Mucosa of rectum (tissue), 2 donors: ENCODE results near the gene TRIP6.
"Not testable (repeated sequence)": the region's sequence is repeated elsewhere in the genome, so short reads cannot be mapped to it uniquely, and the experiment has no call there.

Source experiments
- H3K27ac ChIP-seq, 2 donors: one replicate each; pipeline ENCODE4 v1.7.0; 2013; ENCODE audit warnings: inconsistent platforms in 2 of 2, low read depth in 2 of 2, low read length in 2 of 2
- H3K27me3 ChIP-seq, 2 donors: one replicate each; pipeline ENCODE4 v1.7.0; 2013; ENCODE audit warnings: low read length in 2 of 2; ENCODE audit not compliant: control insufficient read depth in 2 of 2, insufficient read depth in 2 of 2
- H3K36me3 ChIP-seq, 2 donors: one replicate each; pipeline ENCODE4 v1.7.0; 2013; ENCODE audit warnings: low read length in 2 of 2; ENCODE audit not compliant: control insufficient read depth in 2 of 2, insufficient read depth in 2 of 2
- H3K4me1 ChIP-seq, 2 donors: one replicate each; pipeline ENCODE4 v1.7.0; 2013; ENCODE audit warnings: low read length in 2 of 2, mild to moderate bottlenecking in 1 of 2; ENCODE audit not compliant: control insufficient read depth in 2 of 2, insufficient read depth in 2 of 2
- H3K4me3 ChIP-seq, 2 donors: one replicate each; pipeline ENCODE4 v1.7.0; 2013; ENCODE audit warnings: low read length in 2 of 2
- H3K9ac ChIP-seq, 2 donors: one replicate each; pipeline ENCODE4 v1.7.0; 2013; ENCODE audit warnings: low read length in 2 of 2, low read depth in 1 of 2, mild to moderate bottlenecking in 1 of 2
- H3K9me3 ChIP-seq, 2 donors: one replicate each; pipeline ENCODE4 v1.7.0; 2013; ENCODE audit warnings: low read length in 2 of 2; ENCODE audit not compliant: control insufficient read depth in 2 of 2
- donor health status: healthy.
- donor health status: Normal muscosa, but diverticular disease.

Gene TRIP6

GRCh38 chr7:100914208-100914878, 47.2 kb downstream of the TRIP6 start:
- Histone ChIP-seq H3K27ac (no peak overlapping the region), H3K4me3 (no peak overlapping the region), H3K4me1 (peaks cover 0 to 12% of the 10 kb centered on the region in 2 donors), H3K27me3 (no peaks in the 10 kb centered on the region), H3K9me3 (no peaks in the 10 kb centered on the region), H3K36me3 (no peaks in the 10 kb centered on the region), H3K9ac (no peak overlapping the region)

- no peaks in the 10 kb centered on the region for H3K27me3 ChIP-seq
- H3K36me3 ChIP-seq = no peaks in the 10 kb centered on the region
- H3K4me1 ChIP-seq = peaks cover 0 to 12% of the 10 kb centered on the region in 2 donors
- no peak overlapping the region for H3K4me3 ChIP-seq
- H3K9me3 ChIP-seq = no peaks in the 10 kb centered on the region
- no peak overlapping the region for H3K9ac ChIP-seq
- no peak overlapping the region for H3K27ac ChIP-seq
These were observed 47.8 kb downstream of the TRIP6 start for GRCh38 chr7:100914879-100915447.

GRCh38 chr7:100919335-100919734, 52.1 kb downstream of the TRIP6 start:
- H3K27me3 ChIP-seq, H3K9me3 ChIP-seq, H3K36me3 ChIP-seq, H3K4me3 ChIP-seq, H3K4me1 ChIP-seq, H3K9ac ChIP-seq, H3K27ac ChIP-seq: not testable (repeated sequence)

- H3K9me3 ChIP-seq, H3K4me3 ChIP-seq, H3K27me3 ChIP-seq, H3K36me3 ChIP-seq, H3K27ac ChIP-seq, H3K9ac ChIP-seq, H3K4me1 ChIP-seq: not testable (repeated sequence)
These were observed 52.7 kb downstream of the TRIP6 start for GRCh38 chr7:100919779-100920437.

- Histone ChIP-seq H3K36me3 (no peaks in the 10 kb centered on the region), H3K4me1 (peaks cover 0 to 3% of the 10 kb centered on the region in 2 donors), H3K27me3 (peaks cover 0 to 1% of the 10 kb centered on the region in 2 donors), H3K9me3 (no peaks in the 10 kb centered on the region), H3K4me3 (no peak overlapping the region), H3K27ac (no peak overlapping the region), H3K9ac (no peak overlapping the region)
These were observed 53.9 kb downstream of the TRIP6 start for GRCh38 chr7:100921039-100921438.
